ENCODE data around the gene MAPKBP1.

Gene MAPKBP1

DNA sequence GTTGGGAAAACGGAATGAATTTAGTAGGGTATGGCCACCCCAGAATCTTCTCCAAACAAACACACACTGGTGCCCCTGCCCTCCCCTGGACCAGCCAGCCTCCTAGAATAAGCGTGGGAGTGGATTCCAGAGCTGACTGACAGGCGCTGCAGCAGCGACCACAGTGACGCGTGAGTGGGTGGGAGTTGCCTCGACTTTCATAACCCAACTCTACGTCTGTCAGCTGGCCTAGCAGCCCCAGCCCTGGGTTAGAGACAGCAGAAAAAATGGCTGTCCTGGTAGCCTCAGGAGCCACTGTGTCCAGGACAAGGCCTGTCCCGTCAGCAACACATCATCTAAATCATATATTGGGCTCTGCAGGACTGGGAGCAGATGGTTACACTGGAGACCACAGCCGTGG, 74.3 kb downstream of the MAPKBP1 start:
- no peak for TF ChIP-seq ZFX (IDR thresholded peaks at IDR 0.05; ENCODE audit: borderline replicate concordance)
- TF ChIP-seq, protein P1, sequence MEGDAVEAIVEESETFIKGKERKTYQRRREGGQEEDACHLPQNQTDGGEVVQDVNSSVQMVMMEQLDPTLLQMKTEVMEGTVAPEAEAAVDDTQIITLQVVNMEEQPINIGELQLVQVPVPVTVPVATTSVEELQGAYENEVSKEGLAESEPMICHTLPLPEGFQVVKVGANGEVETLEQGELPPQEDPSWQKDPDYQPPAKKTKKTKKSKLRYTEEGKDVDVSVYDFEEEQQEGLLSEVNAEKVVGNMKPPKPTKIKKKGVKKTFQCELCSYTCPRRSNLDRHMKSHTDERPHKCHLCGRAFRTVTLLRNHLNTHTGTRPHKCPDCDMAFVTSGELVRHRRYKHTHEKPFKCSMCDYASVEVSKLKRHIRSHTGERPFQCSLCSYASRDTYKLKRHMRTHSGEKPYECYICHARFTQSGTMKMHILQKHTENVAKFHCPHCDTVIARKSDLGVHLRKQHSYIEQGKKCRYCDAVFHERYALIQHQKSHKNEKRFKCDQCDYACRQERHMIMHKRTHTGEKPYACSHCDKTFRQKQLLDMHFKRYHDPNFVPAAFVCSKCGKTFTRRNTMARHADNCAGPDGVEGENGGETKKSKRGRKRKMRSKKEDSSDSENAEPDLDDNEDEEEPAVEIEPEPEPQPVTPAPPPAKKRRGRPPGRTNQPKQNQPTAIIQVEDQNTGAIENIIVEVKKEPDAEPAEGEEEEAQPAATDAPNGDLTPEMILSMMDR (IDR thresholded peaks at IDR 0.05), result no peak
- H3K27ac ChIP-seq, result no peak overlapping the region

DNA sequence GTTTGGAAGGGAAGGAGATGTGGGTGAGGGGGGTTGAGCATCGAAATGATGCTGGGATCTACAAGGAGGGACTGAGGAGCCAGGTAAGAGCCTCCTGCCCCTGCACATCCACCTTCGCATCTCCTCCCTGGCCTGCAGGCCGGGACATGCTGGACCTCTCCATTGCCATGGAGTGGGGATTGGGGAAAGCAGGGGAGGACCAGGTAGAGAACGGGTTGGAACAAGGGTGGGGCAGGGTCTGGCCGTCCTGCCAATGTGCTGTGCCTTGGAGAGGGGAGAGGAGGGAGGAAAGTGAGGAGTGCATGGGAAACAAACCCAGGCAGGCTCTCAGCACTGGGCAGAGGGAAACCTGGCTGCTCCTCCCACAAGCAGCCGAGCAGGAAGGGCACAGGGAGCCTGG, 74.9 kb downstream of the MAPKBP1 start:
- no peak for TF ChIP-seq ZFX (IDR thresholded peaks at IDR 0.05; ENCODE audit: borderline replicate concordance)
- TF ChIP-seq, protein P1 (IDR thresholded peaks at IDR 0.05), result no peak
- no peak overlapping the region; the same call in 1 of the 2 replicates for H3K27ac ChIP-seq

DNA sequence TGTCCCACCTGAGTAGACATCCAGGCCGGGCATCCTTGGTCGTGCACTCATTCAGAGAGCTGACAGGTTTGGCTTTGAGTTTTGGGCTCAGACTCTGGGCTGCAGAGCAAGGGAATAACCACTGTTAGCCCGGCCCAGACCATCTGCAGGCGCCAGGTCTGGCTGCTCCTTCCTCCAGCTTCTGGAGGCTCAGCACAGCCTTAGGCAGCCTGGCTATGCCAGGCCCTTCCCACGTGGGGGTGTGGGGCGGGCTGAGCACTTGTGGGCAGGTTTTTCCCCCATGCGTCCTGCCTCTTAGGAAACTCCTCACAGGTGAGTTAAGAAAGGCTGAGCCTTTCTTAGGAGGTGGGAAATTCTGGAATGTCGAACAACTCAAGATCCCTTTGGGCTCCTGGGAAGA, 75.6 kb downstream of the MAPKBP1 start:
- no peak overlapping the region; the same call in 1 of the 2 replicates for H3K27ac ChIP-seq
- TF ChIP-seq, protein P1 (IDR thresholded peaks at IDR 0.05), result no peak
- no peak for TF ChIP-seq ZFX (IDR thresholded peaks at IDR 0.05; ENCODE audit: borderline replicate concordance)

DNA sequence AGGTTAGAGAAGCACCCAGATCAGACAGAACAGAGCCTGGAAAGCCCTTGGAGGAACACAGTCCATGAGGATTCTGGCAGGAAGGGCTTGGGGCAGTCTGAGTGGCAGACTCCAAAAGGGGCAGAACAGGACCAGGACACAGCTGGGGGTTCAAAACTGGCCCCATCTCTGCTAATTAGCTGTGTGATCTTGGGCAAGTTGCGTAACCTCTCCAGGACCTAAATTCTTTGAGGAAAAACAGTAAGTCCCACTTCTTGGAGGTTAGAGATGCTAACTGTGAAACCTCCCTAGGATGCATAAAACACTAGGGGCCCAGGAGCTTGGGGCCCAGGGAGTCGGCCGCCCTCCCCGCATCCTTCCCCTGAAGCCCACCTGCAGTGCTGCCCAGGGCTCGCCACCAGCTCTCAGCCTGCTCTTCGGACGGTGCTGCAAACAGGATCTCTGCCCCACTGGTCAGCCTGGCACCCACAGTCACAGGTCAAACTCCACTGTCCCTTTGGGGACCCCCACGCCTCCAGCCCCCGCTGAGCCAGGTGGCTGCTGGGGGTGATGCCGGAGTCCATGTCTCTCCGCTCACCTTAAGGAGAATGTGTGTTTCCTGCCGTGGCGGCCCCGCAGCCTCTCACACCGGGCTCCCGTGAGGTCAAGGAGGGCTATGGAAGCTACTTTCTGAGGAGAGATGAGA, 76.3 kb downstream of the MAPKBP1 start:
- TF ChIP-seq ZFX (IDR thresholded peaks at IDR 0.05; ENCODE audit: borderline replicate concordance), result no peak
- TF ChIP-seq, protein P1 (IDR thresholded peaks at IDR 0.05), result no peak

DNA sequence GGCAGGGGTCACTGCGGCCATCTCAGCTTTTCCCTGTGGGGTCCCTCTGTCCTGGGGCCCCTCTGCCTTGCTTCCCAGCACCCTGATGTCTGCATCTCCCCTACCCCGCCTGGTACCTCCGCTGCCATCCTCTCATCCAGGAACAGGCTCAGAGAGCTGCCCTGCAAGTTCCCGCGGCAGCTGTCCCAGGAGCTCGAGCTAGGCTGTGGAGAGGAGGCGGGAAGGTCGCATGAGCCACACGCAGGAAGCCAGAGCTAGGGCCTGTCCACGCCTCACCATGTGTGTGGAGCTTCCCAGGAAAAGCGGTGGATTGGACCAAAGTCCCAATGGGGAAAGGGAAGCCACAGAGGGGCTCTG, 76.9 kb downstream of the MAPKBP1 start:
- no peak overlapping the region for H3K27ac ChIP-seq
- TF ChIP-seq, protein P1 (IDR thresholded peaks at IDR 0.05), result no peak
- TF ChIP-seq ZFX (IDR thresholded peaks at IDR 0.05; ENCODE audit: borderline replicate concordance), result no peak

More for the DNA sequence above, 76.3 kb downstream of the MAPKBP1 start:
- H3K27ac ChIP-seq, result no peak overlapping the region; the same call in 1 of the 2 replicates

DNA sequence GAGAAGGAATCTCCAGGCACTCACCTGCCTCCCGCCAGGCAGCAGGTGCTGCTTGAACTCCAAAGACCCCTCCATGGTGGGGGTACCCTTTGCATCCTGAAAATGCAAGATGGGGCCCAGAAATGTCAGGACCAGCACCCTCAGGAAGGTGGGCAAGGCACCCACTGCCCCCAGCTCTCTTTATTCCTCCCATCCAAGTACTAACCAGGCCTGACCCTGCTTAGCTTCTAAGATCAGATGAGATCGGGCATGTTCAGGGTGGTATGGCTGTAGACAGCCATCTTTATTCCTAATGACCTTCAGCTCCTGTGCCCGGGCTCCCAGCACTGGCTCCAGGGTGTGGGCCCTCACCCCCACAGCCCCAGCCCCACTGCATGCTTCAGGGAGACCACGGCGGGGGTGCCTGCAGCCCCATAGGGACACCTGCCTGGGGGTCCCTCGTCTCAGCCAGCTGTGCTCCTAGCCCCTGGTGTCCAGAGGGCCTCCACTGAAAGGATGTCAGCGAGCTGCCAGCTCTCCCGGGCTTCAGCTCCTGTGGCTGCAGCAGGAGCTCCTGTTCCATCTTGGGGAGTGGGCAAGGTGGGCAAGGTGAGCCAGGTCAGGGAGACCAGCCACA, 77.6 kb downstream of the MAPKBP1 start:
- no peak overlapping the region for H3K27ac ChIP-seq
- TF ChIP-seq, protein P1 (IDR thresholded peaks at IDR 0.05), result no peak
- TF ChIP-seq ZFX (IDR thresholded peaks at IDR 0.05; ENCODE audit: borderline replicate concordance), result no peak

All from 22Rv1 (cell line).